Rectal smooth muscle tissue (tissue), 1 donor: ENCODE results near the gene FCMR.
"Not testable (repeated sequence)": the region's sequence is repeated elsewhere in the genome, so short reads cannot be mapped to it uniquely, and the experiment has no call there.

Source experiments
- H3K27ac ChIP-seq: one replicate; pipeline ENCODE4 v1.7.0; 2013; ENCODE audit warnings: low read depth, low read length, inconsistent platforms
- H3K27me3 ChIP-seq: one replicate; pipeline ENCODE4 v1.7.0; 2013; ENCODE audit warnings: low read length; ENCODE audit not compliant: control insufficient read depth, insufficient read depth
- H3K36me3 ChIP-seq: one replicate; pipeline ENCODE4 v1.7.0; 2013; ENCODE audit warnings: low read length; ENCODE audit not compliant: control insufficient read depth, insufficient read depth
- H3K4me1 ChIP-seq: one replicate; pipeline ENCODE4 v1.7.0; 2013; ENCODE audit warnings: low read length; ENCODE audit not compliant: control insufficient read depth, insufficient read depth
- H3K4me3 ChIP-seq: one replicate; pipeline ENCODE4 v1.7.0; 2013; ENCODE audit warnings: low read length
- H3K9ac ChIP-seq: one replicate; pipeline ENCODE4 v1.7.0; 2013; ENCODE audit warnings: low read length

FCMR gene

GRCh38 chr1:206929524-206929923 lies 7.8 kb upstream of the FCMR start:
- no peaks in the 10 kb centered on the region for H3K36me3 ChIP-seq
- H3K4me1 ChIP-seq = no peaks in the 10 kb centered on the region
- no peak overlapping the region for H3K4me3 ChIP-seq
- no peak overlapping the region for H3K9ac ChIP-seq
- H3K27ac ChIP-seq = no peak overlapping the region
- H3K27me3 ChIP-seq = no peaks in the 10 kb centered on the region

- H3K27me3 ChIP-seq = no peaks in the 10 kb centered on the region
- H3K9ac ChIP-seq = no peak overlapping the region
- no peaks in the 10 kb centered on the region for H3K4me1 ChIP-seq
- H3K27ac ChIP-seq = no peak overlapping the region
- no peaks in the 10 kb centered on the region for H3K36me3 ChIP-seq
- H3K4me3 ChIP-seq = no peak overlapping the region
These were observed 4.5 kb upstream of the FCMR start for GRCh38 chr1:206926286-206926685.

- no peaks in the 10 kb centered on the region for H3K27me3 ChIP-seq
- no peak overlapping the region for H3K9ac ChIP-seq
- no peaks in the 10 kb centered on the region for H3K36me3 ChIP-seq
- no peaks in the 10 kb centered on the region for H3K4me1 ChIP-seq
- H3K27ac ChIP-seq = no peak overlapping the region
- no peak overlapping the region for H3K4me3 ChIP-seq
These were observed 3.5 kb upstream of the FCMR start for GRCh38 chr1:206925106-206925736.

- H3K4me1 ChIP-seq = no peaks in the 10 kb centered on the region
- no peaks in the 10 kb centered on the region for H3K27me3 ChIP-seq
- H3K4me3 ChIP-seq = no peak overlapping the region
- H3K36me3 ChIP-seq = no peaks in the 10 kb centered on the region
- H3K9ac ChIP-seq = no peak overlapping the region
- no peak overlapping the region for H3K27ac ChIP-seq
These were observed 2.9 kb upstream of the FCMR start for GRCh38 chr1:206924592-206925105.

GRCh38 chr1:206923961-206924557 lies 2.3 kb upstream of the FCMR start:
- H3K9ac ChIP-seq = peak overlapping the region; percentile 1
- H3K36me3 ChIP-seq, H3K4me1 ChIP-seq, H3K4me3 ChIP-seq, H3K27me3 ChIP-seq, H3K27ac ChIP-seq: not testable (repeated sequence)

- H3K4me3 ChIP-seq = no peak overlapping the region
- peak overlapping the region; percentile 1 for H3K9ac ChIP-seq
- H3K36me3 ChIP-seq = no peaks in the 10 kb centered on the region
- H3K27me3 ChIP-seq = no peaks in the 10 kb centered on the region
- H3K27ac ChIP-seq = no peak overlapping the region
- no peaks in the 10 kb centered on the region for H3K4me1 ChIP-seq
These were observed 1.5 kb upstream of the FCMR start for GRCh38 chr1:206923009-206923960.

- Histone ChIP-seq H3K36me3 (no peaks in the 10 kb centered on the region), H3K9ac (no peak overlapping the region), H3K4me3 (no peak overlapping the region), H3K27ac (no peak overlapping the region), H3K4me1 (no peaks in the 10 kb centered on the region), H3K27me3 (no peaks in the 10 kb centered on the region)
These were observed 783 bp upstream of the FCMR start for GRCh38 chr1:206922524-206922923.

GRCh38 chr1:206918076-206918475 lies 3.7 kb downstream of the FCMR start:
- H3K27ac ChIP-seq = no peak overlapping the region
- no peaks in the 10 kb centered on the region for H3K36me3 ChIP-seq
- H3K27me3 ChIP-seq = no peaks in the 10 kb centered on the region
- H3K9ac ChIP-seq = no peak overlapping the region
- H3K4me3 ChIP-seq = no peak overlapping the region
- H3K4me1 ChIP-seq = no peaks in the 10 kb centered on the region

- H3K36me3 ChIP-seq = no peaks in the 10 kb centered on the region
- no peak overlapping the region for H3K9ac ChIP-seq
- H3K4me1 ChIP-seq = no peaks in the 10 kb centered on the region
- H3K27ac ChIP-seq = no peak overlapping the region
- no peak overlapping the region for H3K4me3 ChIP-seq
- no peaks in the 10 kb centered on the region for H3K27me3 ChIP-seq
These were observed 5.6 kb downstream of the FCMR start for GRCh38 chr1:206916000-206916709.

- Histone ChIP-seq H3K27me3 (peaks cover 2% of the 10 kb centered on the region), H3K4me1 (no peaks in the 10 kb centered on the region), H3K9ac (no peak overlapping the region), H3K27ac (no peak overlapping the region), H3K4me3 (no peak overlapping the region), H3K36me3 (no peaks in the 10 kb centered on the region)
These were observed 6.6 kb downstream of the FCMR start for GRCh38 chr1:206915030-206915735.

GRCh38 chr1:206913766-206914537 lies 7.8 kb downstream of the FCMR start:
- peaks cover 4% of the 10 kb centered on the region for H3K4me1 ChIP-seq
- no peaks in the 10 kb centered on the region for H3K36me3 ChIP-seq

More at GRCh38 chr1:206913766-206914537, 7.8 kb downstream of the FCMR start:
- no peak overlapping the region for H3K9ac ChIP-seq
- no peak overlapping the region for H3K27ac ChIP-seq
- H3K4me3 ChIP-seq = no peak overlapping the region
- peaks cover 10% of the 10 kb centered on the region for H3K27me3 ChIP-seq
